Upper lobe of right lung (tissue), 1 donor: ENCODE results near the gene ADI1. TPM values are rescaled to one million over a fixed set of nuclear protein-coding genes. Genes with fewer than 3 reads are reported as not detected.
A peak's percentile ranks its signal among the peaks of the same experiment; 100 is the strongest.

ENCODE experiments used
- ATAC-seq: fragments of 200-7000 bp; cut with Tn5 transposase; one replicate; pipeline ENCODE4 v1.9.1; 2020; ENCODE audit warnings: mild to moderate bottlenecking, moderate library complexity
- DNase-seq: peaks from one replicate; pipeline ENCODE4 v3.0.0-alpha.2; 2020
- H3K27ac ChIP-seq: fragments of 200-600 bp; one replicate; pipeline ENCODE4 v1.8.0; 2022
- H3K27me3 ChIP-seq: fragments of 200-600 bp; one replicate; pipeline ENCODE4 v1.8.0; 2022; ENCODE audit warnings: mild to moderate bottlenecking
- H3K36me3 ChIP-seq: fragments of 200-600 bp; one replicate; pipeline ENCODE4 v1.8.0; 2022
- H3K4me1 ChIP-seq: fragments of 200-600 bp; one replicate; pipeline ENCODE4 v1.8.0; 2022
- H3K4me3 ChIP-seq: fragments of 200-600 bp; one replicate; pipeline ENCODE4 v1.8.0; 2022; ENCODE audit warnings: mild to moderate bottlenecking
- H3K9me3 ChIP-seq: fragments of 200-600 bp; one replicate; pipeline ENCODE4 v1.8.0; 2022
- intact Hi-C: fragments of 100-400 bp; cut with DNase I; formaldehyde crosslinking; loops from one replicate; pipeline ENCODE4 v1.11.0; 2022
- total RNA-seq: library from RNA; stranded (reverse); fragmentation: NEBNext Ultra II Directional; extraction: Animal tissue kit (Norgen Biotek cat#: 25700); gene quantifications from one replicate; pipeline ENCODE4 v1.2.1, GENCODE V29; 2021
- TF ChIP-seq, protein P1 (sequence below): fragments of 200-600 bp; IDR thresholded peaks from one replicate; pipeline ENCODE4 v1.8.0; 2022; ENCODE audit warnings: antibody characterized with exemption
- donor health status: DM: no; HTN: yes; CAD: no; lungs with severe emphysema.

ADI1 gene
- total RNA-seq, 1 donor from 2014 or later: 66.8 TPM

DNA sequence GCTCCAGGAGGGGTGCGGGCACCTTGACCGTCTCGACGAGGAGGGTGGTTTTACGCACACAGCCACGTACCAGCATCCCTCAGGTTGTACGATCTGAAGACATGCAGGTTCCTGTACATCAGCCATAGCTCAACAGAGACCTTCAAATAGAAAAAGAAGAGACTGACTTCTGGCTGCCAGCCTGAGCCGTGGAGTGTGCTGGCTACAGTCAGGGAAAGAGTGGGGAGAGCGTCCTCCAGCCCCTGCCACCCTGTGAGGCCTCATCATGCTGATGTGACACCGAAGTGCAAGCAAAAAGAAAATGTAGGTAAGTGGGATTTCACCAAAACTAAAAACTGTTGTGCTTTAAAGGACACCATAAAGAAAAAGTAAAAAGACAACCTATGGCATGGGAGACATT lies 47.0 kb downstream of the ADI1 start:
- TF ChIP-seq, protein P1, sequence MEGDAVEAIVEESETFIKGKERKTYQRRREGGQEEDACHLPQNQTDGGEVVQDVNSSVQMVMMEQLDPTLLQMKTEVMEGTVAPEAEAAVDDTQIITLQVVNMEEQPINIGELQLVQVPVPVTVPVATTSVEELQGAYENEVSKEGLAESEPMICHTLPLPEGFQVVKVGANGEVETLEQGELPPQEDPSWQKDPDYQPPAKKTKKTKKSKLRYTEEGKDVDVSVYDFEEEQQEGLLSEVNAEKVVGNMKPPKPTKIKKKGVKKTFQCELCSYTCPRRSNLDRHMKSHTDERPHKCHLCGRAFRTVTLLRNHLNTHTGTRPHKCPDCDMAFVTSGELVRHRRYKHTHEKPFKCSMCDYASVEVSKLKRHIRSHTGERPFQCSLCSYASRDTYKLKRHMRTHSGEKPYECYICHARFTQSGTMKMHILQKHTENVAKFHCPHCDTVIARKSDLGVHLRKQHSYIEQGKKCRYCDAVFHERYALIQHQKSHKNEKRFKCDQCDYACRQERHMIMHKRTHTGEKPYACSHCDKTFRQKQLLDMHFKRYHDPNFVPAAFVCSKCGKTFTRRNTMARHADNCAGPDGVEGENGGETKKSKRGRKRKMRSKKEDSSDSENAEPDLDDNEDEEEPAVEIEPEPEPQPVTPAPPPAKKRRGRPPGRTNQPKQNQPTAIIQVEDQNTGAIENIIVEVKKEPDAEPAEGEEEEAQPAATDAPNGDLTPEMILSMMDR: no peak
- intact Hi-C loops: no loop called here
- no peak overlapping the region for H3K27ac ChIP-seq
- peaks cover 68% of the 10 kb centered on the region for H3K36me3 ChIP-seq
- no peaks in the 10 kb centered on the region for H3K27me3 ChIP-seq
- H3K4me3 ChIP-seq: no peak overlapping the region
- DNase-seq (no peak), ATAC-seq (no peak)
- H3K9me3 ChIP-seq: no peaks in the 10 kb centered on the region
- H3K4me1 ChIP-seq: peaks cover 7% of the 10 kb centered on the region

GRCh38 chr2:3470856-3471737 lies 48.2 kb downstream of the ADI1 start:
- intact Hi-C loops: no loop called here
- peaks cover 75% of the 10 kb centered on the region for H3K36me3 ChIP-seq
- no peak for DNase-seq

GRCh38 chr2:3470166-3470651 lies 49.1 kb downstream of the ADI1 start:
- Histone ChIP-seq H3K27ac (peak overlapping the region; percentile 80), H3K4me3 (no peak overlapping the region), H3K36me3 (peaks cover 73% of the 10 kb centered on the region), H3K4me1 (peaks cover 7% of the 10 kb centered on the region), H3K9me3 (no peaks in the 10 kb centered on the region), H3K27me3 (no peaks in the 10 kb centered on the region)
- ATAC-seq: peak; percentile 87
- TF ChIP-seq, protein P1: no peak
- intact Hi-C loops: no loop called here
- DNase-seq: peak; percentile 85

More at GRCh38 chr2:3470856-3471737, 48.2 kb downstream of the ADI1 start:
- TF ChIP-seq, protein P1: no peak
- no peak overlapping the region for H3K4me3 ChIP-seq
- ATAC-seq: no peak
- H3K9me3 ChIP-seq: no peaks in the 10 kb centered on the region
- H3K4me1 ChIP-seq: peaks cover 7% of the 10 kb centered on the region
- peak overlapping the region; percentile 80 for H3K27ac ChIP-seq
- no peaks in the 10 kb centered on the region for H3K27me3 ChIP-seq

- H3K36me3 ChIP-seq: peaks cover 73% of the 10 kb centered on the region
- intact Hi-C loops: no loop called here
- no peak overlapping the region for H3K4me3 ChIP-seq
- H3K4me1 ChIP-seq: peaks cover 7% of the 10 kb centered on the region
- DNase-seq (no peak), ATAC-seq (no peak)
- no peaks in the 10 kb centered on the region for H3K27me3 ChIP-seq
- TF ChIP-seq, protein P1: no peak
- H3K27ac ChIP-seq: peak overlapping the region; percentile 80
- H3K9me3 ChIP-seq: no peaks in the 10 kb centered on the region
Observed at GRCh38 chr2:3469486-3469885, 49.8 kb downstream of the ADI1 start.

- ATAC-seq (no peak), DNase-seq (peak; percentile 56)
- Histone ChIP-seq H3K27me3 (no peaks in the 10 kb centered on the region), H3K4me3 (no peak overlapping the region), H3K9me3 (no peaks in the 10 kb centered on the region), H3K27ac (peak overlapping the region; percentile 80), H3K4me1 (peaks cover 7% of the 10 kb centered on the region), H3K36me3 (peaks cover 74% of the 10 kb centered on the region)
- TF ChIP-seq, protein P1: no peak
- intact Hi-C loops: no loop called here
Observed at GRCh38 chr2:3468296-3468988, 50.9 kb downstream of the ADI1 start.
